ENCODE results near the gene OR5K4. TPM values are rescaled to one million over a fixed set of nuclear protein-coding genes. Genes with fewer than 3 reads are reported as not detected.

OR5K4 gene
- total and polyA plus RNA-seq, 9 of the 15 experiments (the other 6 are each of a cell fraction or from before 2014, with no cell fraction given), result not detected

DNA sequence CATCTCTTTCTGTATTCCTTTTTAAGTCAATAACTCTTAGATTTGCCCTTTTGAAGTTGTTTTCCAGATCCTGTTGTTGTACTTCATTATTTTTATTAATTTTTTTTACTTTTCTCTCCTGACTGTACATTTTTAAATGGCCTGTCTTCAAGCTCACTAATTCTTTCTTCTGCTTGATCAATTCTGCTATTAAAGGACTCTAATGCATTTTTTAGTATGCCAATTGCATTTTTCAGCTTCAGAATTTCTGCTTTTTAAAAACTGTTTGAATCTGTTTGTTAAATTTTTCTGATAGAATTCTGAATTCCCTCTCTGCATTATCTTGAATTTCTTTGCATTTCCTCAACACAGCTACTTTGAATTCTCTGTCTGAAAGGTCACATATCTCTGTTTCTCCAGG lies 5.6 kb downstream of the OR5K4 start:
- in situ Hi-C loops (cut with MboI), result no loop called here

More for the DNA sequence above, 5.6 kb downstream of the OR5K4 start:
- H3K27me3 ChIP-seq (ENCODE audit: control insufficient read depth in 2 of 2, insufficient read depth in 2 of 2, low read length in 2 of 2), result no peaks in the 10 kb centered on the region
- H3K4me2 ChIP-seq (ENCODE audit: insufficient read depth, low read length), result no peak overlapping the region
- FAIRE-seq (no peak), ATAC-seq (no peak), DNase-seq (ENCODE audit: extremely low read depth in 1 of 4, low spot score in 3 of 4) (no peak)
- no peak overlapping the region for H3K27ac ChIP-seq (ENCODE audit: extremely low read depth, low read depth, low read length)
- no peaks in the 10 kb centered on the region for H3K4me1 ChIP-seq (replicated peaks in 1 of 2; ENCODE audit: control insufficient read depth in 2 of 2, insufficient read depth in 2 of 2, low read length in 2 of 2)
- POLR2A ChIA-PET, result no interaction called here
- no TSS peak for BruUV-seq (replicated peaks)
- H3K79me2 ChIP-seq (ENCODE audit: control insufficient read depth, insufficient read depth, low read length), result no peaks in the 10 kb centered on the region
- H3K9me1 ChIP-seq (ENCODE audit: control insufficient read depth, insufficient read depth, low read length), result no peaks in the 10 kb centered on the region
- H2AFZ ChIP-seq (ENCODE audit: low read depth, low read length), result no peak overlapping the region
- intact Hi-C loops (cut with micrococcal nuclease), result no loop called here
- H3K36me3 ChIP-seq (ENCODE audit: control insufficient read depth, insufficient read depth, low read length), result no peaks in the 10 kb centered on the region
- H3K9me3 ChIP-seq (replicated peaks; ENCODE audit: control insufficient read depth, insufficient read depth, low read depth, low read length), result no peaks in the 10 kb centered on the region
- no peak overlapping the region for H3K4me3 ChIP-seq
- H3K9ac ChIP-seq (ENCODE audit: insufficient read depth in 1 of 2, low read depth in 2 of 2, low read length in 2 of 2), result no peak overlapping the region
- TF ChIP-seq, protein P1, sequence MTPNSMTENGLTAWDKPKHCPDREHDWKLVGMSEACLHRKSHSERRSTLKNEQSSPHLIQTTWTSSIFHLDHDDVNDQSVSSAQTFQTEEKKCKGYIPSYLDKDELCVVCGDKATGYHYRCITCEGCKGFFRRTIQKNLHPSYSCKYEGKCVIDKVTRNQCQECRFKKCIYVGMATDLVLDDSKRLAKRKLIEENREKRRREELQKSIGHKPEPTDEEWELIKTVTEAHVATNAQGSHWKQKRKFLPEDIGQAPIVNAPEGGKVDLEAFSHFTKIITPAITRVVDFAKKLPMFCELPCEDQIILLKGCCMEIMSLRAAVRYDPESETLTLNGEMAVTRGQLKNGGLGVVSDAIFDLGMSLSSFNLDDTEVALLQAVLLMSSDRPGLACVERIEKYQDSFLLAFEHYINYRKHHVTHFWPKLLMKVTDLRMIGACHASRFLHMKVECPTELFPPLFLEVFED (CRISPR knock-in tag; conservative IDR thresholded peaks at IDR 0.05), result no peak
- no peak for TF ChIP-seq ZNF507 (tag; conservative IDR thresholded peaks at IDR 0.05)
- no peak for TF ChIP-seq CHD4 (IDR thresholded peaks at IDR 0.05; ENCODE audit: insufficient read depth, insufficient replicate concordance, low read depth, low read length, poor library complexity, severe bottlenecking)
- TF ChIP-seq, protein P2, sequence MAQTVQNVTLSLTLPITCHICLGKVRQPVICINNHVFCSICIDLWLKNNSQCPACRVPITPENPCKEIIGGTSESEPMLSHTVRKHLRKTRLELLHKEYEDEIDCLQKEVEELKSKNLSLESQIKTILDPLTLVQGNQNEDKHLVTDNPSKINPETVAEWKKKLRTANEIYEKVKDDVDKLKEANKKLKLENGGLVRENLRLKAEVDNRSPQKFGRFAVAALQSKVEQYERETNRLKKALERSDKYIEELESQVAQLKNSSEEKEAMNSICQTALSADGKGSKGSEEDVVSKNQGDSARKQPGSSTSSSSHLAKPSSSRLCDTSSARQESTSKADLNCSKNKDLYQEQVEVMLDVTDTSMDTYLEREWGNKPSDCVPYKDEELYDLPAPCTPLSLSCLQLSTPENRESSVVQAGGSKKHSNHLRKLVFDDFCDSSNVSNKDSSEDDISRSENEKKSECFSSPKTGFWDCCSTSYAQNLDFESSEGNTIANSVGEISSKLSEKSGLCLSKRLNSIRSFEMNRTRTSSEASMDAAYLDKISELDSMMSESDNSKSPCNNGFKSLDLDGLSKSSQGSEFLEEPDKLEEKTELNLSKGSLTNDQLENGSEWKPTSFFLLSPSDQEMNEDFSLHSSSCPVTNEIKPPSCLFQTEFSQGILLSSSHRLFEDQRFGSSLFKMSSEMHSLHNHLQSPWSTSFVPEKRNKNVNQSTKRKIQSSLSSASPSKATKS (CRISPR knock-in tag; IDR thresholded peaks at IDR 0.05), result no peak
- no peak for TF ChIP-seq ZBTB9 (CRISPR knock-in tag; IDR thresholded peaks at IDR 0.05)
- TF ChIP-seq ZNF124 (CRISPR knock-in tag; IDR thresholded peaks at IDR 0.05), result no peak
- TF ChIP-seq MCM2 (IDR thresholded peaks at IDR 0.05; ENCODE audit: low read depth), result no peak
- TF ChIP-seq NFIC (IDR thresholded peaks at IDR 0.05), result no peak
- TF ChIP-seq, protein P3, sequence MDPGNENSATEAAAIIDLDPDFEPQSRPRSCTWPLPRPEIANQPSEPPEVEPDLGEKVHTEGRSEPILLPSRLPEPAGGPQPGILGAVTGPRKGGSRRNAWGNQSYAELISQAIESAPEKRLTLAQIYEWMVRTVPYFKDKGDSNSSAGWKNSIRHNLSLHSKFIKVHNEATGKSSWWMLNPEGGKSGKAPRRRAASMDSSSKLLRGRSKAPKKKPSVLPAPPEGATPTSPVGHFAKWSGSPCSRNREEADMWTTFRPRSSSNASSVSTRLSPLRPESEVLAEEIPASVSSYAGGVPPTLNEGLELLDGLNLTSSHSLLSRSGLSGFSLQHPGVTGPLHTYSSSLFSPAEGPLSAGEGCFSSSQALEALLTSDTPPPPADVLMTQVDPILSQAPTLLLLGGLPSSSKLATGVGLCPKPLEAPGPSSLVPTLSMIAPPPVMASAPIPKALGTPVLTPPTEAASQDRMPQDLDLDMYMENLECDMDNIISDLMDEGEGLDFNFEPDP (CRISPR knock-in tag; IDR thresholded peaks at IDR 0.05), result no peak
- TF ChIP-seq ZNF347 (CRISPR knock-in tag; IDR thresholded peaks at IDR 0.05; ENCODE audit: low read depth), result no peak
- TF ChIP-seq ETV1 (tag; conservative IDR thresholded peaks at IDR 0.05; ENCODE audit: low read depth), result no peak
- TF ChIP-seq, protein P4, sequence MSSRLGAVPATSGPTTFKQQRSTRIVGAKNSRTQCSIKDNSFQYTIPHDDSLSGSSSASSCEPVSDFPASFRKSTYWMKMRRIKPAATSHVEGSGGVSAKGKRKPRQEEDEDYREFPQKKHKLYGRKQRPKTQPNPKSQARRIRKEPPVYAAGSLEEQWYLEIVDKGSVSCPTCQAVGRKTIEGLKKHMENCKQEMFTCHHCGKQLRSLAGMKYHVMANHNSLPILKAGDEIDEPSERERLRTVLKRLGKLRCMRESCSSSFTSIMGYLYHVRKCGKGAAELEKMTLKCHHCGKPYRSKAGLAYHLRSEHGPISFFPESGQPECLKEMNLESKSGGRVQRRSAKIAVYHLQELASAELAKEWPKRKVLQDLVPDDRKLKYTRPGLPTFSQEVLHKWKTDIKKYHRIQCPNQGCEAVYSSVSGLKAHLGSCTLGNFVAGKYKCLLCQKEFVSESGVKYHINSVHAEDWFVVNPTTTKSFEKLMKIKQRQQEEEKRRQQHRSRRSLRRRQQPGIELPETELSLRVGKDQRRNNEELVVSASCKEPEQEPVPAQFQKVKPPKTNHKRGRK (tag; IDR thresholded peaks at IDR 0.05), result no peak
- no peak for TF ChIP-seq L3MBTL2 (IDR thresholded peaks at IDR 0.05)
- TF ChIP-seq ZKSCAN1 (IDR thresholded peaks at IDR 0.05; ENCODE audit: low read depth, low read length), result no peak
- TF ChIP-seq, protein P5, sequence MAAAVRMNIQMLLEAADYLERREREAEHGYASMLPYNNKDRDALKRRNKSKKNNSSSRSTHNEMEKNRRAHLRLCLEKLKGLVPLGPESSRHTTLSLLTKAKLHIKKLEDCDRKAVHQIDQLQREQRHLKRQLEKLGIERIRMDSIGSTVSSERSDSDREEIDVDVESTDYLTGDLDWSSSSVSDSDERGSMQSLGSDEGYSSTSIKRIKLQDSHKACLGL (CRISPR knock-in tag; IDR thresholded peaks at IDR 0.05; ENCODE audit: borderline replicate concordance, poor library complexity, severe bottlenecking), result no peak
- CTCF ChIA-PET (ENCODE audit: low intra/inter-chr PET ratio), result no interaction called here
- H4K20me1 ChIP-seq (replicated peaks; ENCODE audit: control insufficient read depth, insufficient read depth, low read length), result no peaks in the 10 kb centered on the region

Measured in K562 (cell line).